AG04450 (cell line): ENCODE results near the gene CYP46A1. TPM values are rescaled to one million over a fixed set of nuclear protein-coding genes. Genes with fewer than 3 reads are reported as not detected.

ENCODE experiments used
- CTCF ChIA-PET: fragments of 300-600, 350-600 bp; formaldehyde crosslinking; extraction: SDS; loops from one replicate; lab custom pipeline; 2022; ENCODE audit warnings: antibody characterized with exemption, inconsistent platforms; lab: Charles Lee
- POLR2A ChIA-PET: fragments of 350-600 bp; formaldehyde crosslinking; extraction: SDS; loops from one replicate; lab custom pipeline; 2021; ENCODE audit warnings: antibody characterized with exemption, inconsistent platforms; lab: Yijun Ruan, JAX
- DNase-seq: peaks from one replicate; pipeline ENCODE4 v3.0.0-alpha.2; 2011; ENCODE audit warnings: low read depth, low spot score
- H3K27ac ChIP-seq: one replicate; pipeline ENCODE4 v1.5.1; 2012; ENCODE audit warnings: low read depth, low read length, control low read depth
- H3K27me3 ChIP-seq: one replicate; pipeline ENCODE4 v1.6.0; 2012; ENCODE audit warnings: low read length; ENCODE audit not compliant: control insufficient read depth, insufficient read depth
- H3K4me3 ChIP-seq: 2 replicates; pipeline ENCODE4 v1.5.1; 2011; ENCODE audit warnings: mild to moderate bottlenecking, low read depth, low read length, control low read depth
- H3K9me3 ChIP-seq: 2 replicates; pipeline ENCODE4 v1.5.1; 2012; ENCODE audit warnings: low read length; ENCODE audit not compliant: control insufficient read depth, insufficient read depth
- CTCF ChIP-seq: IDR thresholded peaks from 2 replicates; pipeline ENCODE4 v1.5.1; 2011; ENCODE audit warnings: low read depth, low read length, control low read depth, inconsistent platforms
- polyA plus RNA-seq: library from polyadenylated mRNA; depleted of rRNA; stranded (reverse); fragments of >200 nt; gene quantifications from 2 replicates; pipeline ENCODE4 v1.2.3, GENCODE V29; 2011

Gene CYP46A1
- polyA plus RNA-seq, 1 experiment: 0.07 TPM

- POLR2A ChIA-PET: no interaction called here
- CTCF ChIA-PET: no interaction called here
Observed at GRCh38 chr14:99647411-99647810, 36.7 kb upstream of the CYP46A1 start.

GRCh38 chr14:99648027-99648784 lies 35.9 kb upstream of the CYP46A1 start:
- H3K27me3 ChIP-seq: no peaks in the 10 kb centered on the region
- H3K9me3 ChIP-seq: no peaks in the 10 kb centered on the region; the same call in 1 of the 2 replicates
- CTCF ChIA-PET: no interaction called here
- POLR2A ChIA-PET: no interaction called here
- TF ChIP-seq CTCF: no peak
- H3K27ac ChIP-seq: no peak overlapping the region
- no peak overlapping the region for H3K4me3 ChIP-seq
- DNase-seq: no peak

More at GRCh38 chr14:99647411-99647810, 36.7 kb upstream of the CYP46A1 start:
- DNase-seq: no peak
- Histone ChIP-seq H3K27me3 (no peaks in the 10 kb centered on the region), H3K9me3 (no peaks in the 10 kb centered on the region; the same call in 1 of the 2 replicates), H3K27ac (no peak overlapping the region), H3K4me3 (no peak overlapping the region)
- no peak for TF ChIP-seq CTCF

GRCh38 chr14:99649219-99649618 lies 34.9 kb upstream of the CYP46A1 start:
- DNase-seq: no peak
- no peak for TF ChIP-seq CTCF
- CTCF ChIA-PET: no interaction called here
- Histone ChIP-seq H3K27ac (no peak overlapping the region), H3K9me3 (no peaks in the 10 kb centered on the region; the same call in 1 of the 2 replicates), H3K4me3 (no peak overlapping the region), H3K27me3 (no peaks in the 10 kb centered on the region)
- POLR2A ChIA-PET: no interaction called here

- DNase-seq: no peak
- no peak for TF ChIP-seq CTCF
- no peak overlapping the region for H3K4me3 ChIP-seq
- H3K27me3 ChIP-seq: no peaks in the 10 kb centered on the region
- ChIA-PET CTCF (no interaction called here), POLR2A (interaction anchor here (0.6 kb wide), 1 partner anchor 8 kb away, joined by 4 read pairs; no protein-coding TSS in a partner anchor)
- H3K9me3 ChIP-seq: no peaks in the 10 kb centered on the region; the same call in 1 of the 2 replicates
- no peak overlapping the region for H3K27ac ChIP-seq
Observed at GRCh38 chr14:99649643-99650042, 34.5 kb upstream of the CYP46A1 start.

DNA sequence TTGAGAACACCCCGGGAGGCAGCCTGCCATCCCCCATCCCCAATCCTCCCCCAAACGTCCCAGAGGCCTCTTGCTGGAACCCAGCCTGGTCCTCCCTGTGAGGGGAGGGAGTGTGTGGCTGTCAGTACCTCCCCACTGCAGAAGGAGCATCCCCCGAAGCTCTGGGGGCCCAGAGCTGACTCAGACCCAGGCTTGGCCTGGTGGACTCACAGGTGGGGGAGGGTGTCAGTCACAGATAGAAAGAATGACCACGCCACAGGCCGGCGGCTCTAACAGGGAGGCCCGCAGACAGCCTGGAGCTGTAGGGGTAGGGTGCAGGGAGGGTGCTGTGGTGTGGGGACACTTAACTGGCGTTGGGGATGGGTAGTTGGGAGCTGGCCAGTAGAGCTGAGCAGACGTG lies 33.9 kb upstream of the CYP46A1 start:
- POLR2A ChIA-PET: interaction anchor here (0.6 kb wide), 1 partner anchor 9 kb away, joined by 4 read pairs; no protein-coding TSS in a partner anchor
- CTCF ChIA-PET: no interaction called here
- H3K9me3 ChIP-seq: no peaks in the 10 kb centered on the region; the same call in 1 of the 2 replicates
- H3K27ac ChIP-seq: no peak overlapping the region
- no peak for TF ChIP-seq CTCF
- DNase-seq: no peak
- no peak overlapping the region for H3K4me3 ChIP-seq
- no peaks in the 10 kb centered on the region for H3K27me3 ChIP-seq
